LNCAP (cell line): Measurements from ENCODE around the gene SDSL.

Experiments used
- TF ChIP-seq, protein P1 (sequence below): fragments of 450-650 bp; IDR thresholded peaks from 2 replicates; pipeline ENCODE4 v1.5.1; 2017; ENCODE audit warnings: mild to moderate bottlenecking

The SDSL gene, protein sequence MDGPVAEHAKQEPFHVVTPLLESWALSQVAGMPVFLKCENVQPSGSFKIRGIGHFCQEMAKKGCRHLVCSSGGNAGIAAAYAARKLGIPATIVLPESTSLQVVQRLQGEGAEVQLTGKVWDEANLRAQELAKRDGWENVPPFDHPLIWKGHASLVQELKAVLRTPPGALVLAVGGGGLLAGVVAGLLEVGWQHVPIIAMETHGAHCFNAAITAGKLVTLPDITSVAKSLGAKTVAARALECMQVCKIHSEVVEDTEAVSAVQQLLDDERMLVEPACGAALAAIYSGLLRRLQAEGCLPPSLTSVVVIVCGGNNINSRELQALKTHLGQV

DNA sequence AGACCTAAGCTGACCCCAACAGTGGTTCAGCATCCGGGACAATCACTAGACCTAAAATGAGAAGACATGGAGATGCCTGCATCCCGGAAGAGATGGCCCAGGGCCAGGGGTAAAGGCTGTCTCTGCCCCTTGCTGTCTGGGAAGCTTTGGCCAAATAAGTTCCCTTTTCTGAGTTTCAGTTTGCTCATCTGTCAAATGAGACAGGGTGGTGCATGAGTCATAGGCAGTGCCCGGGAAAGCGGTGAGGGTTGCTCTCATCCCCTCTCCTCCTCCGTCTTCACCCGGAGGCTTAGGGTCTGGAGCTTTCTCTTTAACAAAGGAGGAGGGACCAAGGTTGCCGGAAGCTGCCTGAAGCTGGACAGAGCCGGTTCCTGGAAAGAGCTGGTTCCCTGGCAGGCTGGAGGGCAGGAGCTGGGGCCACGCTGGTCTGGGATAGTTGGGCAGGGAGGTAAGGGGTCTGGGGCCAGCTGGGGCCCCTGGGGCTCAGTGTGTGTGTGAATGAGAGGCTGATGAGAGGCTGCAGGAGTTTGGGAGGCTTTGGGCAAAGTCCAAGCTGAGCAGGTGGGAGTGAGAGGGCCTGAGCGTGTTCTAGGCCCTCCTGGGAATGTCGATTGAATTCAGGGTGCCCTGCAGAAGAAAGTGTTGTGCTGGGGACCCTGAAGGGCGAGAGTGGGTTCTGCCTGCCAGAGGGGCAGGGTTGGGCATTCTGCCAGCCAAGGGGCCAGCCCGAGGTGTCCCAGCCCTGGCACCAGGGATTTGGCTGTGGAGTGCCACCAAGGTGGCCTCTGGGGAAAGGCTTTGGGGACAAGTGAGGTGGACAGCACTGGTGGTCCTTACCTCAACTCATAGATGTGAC, at the start of gene SDSL:
SDSL (plus strand) TSS at position 351 of the 856 bp plus-strand sequence. CDS start 5,603 bp downstream, outside the sequence.
- TF ChIP-seq, protein P1, sequence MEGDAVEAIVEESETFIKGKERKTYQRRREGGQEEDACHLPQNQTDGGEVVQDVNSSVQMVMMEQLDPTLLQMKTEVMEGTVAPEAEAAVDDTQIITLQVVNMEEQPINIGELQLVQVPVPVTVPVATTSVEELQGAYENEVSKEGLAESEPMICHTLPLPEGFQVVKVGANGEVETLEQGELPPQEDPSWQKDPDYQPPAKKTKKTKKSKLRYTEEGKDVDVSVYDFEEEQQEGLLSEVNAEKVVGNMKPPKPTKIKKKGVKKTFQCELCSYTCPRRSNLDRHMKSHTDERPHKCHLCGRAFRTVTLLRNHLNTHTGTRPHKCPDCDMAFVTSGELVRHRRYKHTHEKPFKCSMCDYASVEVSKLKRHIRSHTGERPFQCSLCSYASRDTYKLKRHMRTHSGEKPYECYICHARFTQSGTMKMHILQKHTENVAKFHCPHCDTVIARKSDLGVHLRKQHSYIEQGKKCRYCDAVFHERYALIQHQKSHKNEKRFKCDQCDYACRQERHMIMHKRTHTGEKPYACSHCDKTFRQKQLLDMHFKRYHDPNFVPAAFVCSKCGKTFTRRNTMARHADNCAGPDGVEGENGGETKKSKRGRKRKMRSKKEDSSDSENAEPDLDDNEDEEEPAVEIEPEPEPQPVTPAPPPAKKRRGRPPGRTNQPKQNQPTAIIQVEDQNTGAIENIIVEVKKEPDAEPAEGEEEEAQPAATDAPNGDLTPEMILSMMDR, result no peak

DNA sequence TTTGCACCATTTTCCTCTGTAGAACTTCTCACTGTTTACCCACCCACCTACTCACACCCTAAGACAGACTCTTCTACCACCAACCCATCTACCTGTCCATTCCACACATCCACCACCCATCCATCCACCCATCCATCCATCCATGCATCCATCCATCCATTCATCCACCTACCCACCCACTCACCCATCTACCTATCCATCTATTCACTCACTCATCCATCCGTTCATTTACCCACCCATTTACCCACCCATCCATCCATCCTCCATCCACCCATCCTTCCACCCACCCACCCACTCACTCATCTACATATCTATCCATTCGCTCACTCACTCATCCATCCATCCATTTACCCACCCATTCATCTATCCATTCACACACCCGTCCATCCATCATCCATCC, 48.7 kb upstream of the SDSL start:
- TF ChIP-seq, protein P1, result no peak

DNA sequence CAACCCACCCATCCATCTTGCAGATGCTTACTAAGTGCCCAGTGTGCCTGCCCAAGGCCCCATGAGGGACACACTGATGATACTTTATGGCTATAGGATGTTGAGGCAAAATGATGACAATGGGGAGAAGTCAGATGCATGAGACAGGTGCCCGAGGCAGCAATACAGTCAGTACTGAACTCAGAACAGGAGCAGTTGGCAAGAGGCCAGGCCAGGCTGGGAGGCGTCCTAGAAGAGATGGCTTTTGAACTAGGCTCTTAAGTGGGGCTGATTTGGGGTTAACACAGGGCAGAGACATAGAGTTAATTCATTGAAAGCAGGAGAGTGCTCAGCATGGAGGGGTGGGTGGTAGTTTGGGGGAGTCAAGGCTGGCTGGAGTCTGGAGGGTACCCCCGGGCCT, 48.2 kb upstream of the SDSL start:
- TF ChIP-seq, protein P1, result no peak

DNA sequence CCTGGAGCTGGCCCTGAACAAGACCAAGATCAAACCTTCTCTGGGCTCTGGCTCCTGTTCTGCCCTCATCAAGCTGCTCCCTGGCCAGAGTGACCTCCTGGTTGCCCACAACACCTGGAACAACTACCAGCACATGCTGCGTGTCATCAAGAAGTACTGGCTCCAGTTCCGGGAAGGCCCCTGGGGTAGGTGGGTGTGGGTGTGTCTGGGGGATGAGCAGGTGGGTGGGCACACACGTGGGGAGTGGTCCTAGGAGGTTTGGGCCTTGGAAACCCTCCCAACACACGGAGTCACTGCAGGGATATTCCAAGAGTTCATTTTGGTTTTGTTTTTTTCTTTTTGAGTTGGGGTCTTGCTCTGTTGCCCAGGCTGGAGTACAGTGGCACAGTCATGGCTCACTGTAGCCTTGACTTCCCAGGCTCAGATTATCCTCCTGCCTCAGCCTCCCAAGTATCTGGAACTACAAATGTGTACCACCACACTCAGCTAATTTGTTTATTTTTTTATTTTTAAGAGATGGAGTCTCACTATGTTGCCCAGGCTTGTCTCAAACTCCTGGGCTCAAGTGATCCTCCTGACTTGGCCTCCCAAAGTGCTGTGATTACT, 47.3 kb upstream of the SDSL start:
- TF ChIP-seq, protein P1, result no peak

DNA sequence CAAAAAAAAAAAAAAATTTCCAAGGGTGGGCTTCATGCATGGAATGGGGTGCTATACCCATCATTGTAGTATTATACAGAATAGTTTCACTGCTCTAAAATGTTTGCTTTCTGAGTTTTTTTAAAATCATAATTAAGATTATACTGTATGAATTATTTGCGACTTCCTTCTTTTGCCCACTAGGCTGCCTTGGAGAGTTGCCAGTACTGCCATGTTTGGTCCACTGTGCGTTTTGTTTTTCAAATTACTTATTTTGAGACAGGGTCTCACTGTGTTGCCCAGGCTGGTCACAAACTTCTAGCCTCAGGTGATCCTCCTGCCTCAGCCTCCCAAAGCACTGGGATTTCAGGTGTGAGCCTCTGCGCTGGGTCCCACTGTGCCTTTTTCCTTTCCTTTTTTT, 43.9 kb upstream of the SDSL start:
- TF ChIP-seq, protein P1, result no peak

DNA sequence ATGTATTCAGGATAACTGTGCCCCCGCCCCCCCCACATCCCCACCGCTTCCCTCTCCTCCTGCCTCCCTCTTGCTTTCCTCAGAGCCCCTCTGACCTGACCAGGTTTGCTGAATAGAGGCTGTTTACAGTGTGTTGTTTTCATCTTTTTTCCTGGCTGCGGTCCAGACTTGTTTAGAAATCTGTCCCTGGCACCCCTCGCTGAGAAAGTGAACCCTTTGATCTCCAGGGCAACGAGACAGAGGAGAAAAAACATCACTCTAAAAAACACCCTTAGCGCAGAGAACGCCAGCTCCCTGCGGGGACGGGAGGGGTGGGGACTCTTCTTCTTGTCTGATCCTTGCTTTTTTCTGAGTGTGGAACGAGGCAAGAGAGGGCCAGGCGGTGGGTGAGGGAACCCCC, 41.0 kb upstream of the SDSL start:
- TF ChIP-seq, protein P1, result no peak

DNA sequence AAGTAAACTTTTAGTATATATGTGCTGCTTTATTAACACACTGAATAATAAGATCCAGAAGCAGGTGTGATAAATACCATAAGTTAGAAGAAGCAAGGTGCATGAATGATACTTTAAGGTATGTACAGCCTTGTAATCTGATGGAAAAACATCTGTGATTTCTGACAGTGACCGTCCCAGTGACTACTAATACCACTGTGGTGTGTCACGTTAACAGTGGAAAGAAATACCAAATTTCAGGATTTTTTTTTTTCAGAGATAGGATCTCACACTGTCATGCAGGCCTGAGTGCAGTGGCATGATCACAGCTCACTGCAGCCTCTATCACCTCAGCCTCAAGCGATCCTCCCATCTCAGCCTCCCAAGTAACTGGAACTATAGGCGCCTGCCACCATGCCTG, 40.0 kb upstream of the SDSL start:
- TF ChIP-seq, protein P1, result no peak
